LNCaP clone FGC (cell line): ENCODE measurements around the gene WNT11.

ENCODE experiments used
- DNase-seq: peaks from one replicate; pipeline ENCODE4 v3.0.0-alpha.2; 2011; ENCODE audit warnings: low read depth
- H3K4me3 ChIP-seq: 2 replicates; pipeline ENCODE4 v1.5.1; 2011; ENCODE audit warnings: mild to moderate bottlenecking, low read depth, low read length, control low read depth
- CTCF ChIP-seq: IDR thresholded peaks from 2 replicates; pipeline ENCODE4 v1.5.1; 2012; ENCODE audit warnings: mild to moderate bottlenecking; ENCODE audit not compliant: control insufficient read depth, insufficient read depth; ENCODE audit errors: extremely low read depth

The WNT11 gene

GRCh38 chr11:76228875-76229149, 22.5 kb upstream of the WNT11 start:
- TF ChIP-seq CTCF = no peak
- DNase-seq = no peak

GRCh38 chr11:76228071-76228874, 22.0 kb upstream of the WNT11 start:
- no peak for TF ChIP-seq CTCF
- no peak for DNase-seq
- no peak overlapping the region for H3K4me3 ChIP-seq

More at GRCh38 chr11:76228875-76229149, 22.5 kb upstream of the WNT11 start:
- H3K4me3 ChIP-seq = no peak overlapping the region

DNA sequence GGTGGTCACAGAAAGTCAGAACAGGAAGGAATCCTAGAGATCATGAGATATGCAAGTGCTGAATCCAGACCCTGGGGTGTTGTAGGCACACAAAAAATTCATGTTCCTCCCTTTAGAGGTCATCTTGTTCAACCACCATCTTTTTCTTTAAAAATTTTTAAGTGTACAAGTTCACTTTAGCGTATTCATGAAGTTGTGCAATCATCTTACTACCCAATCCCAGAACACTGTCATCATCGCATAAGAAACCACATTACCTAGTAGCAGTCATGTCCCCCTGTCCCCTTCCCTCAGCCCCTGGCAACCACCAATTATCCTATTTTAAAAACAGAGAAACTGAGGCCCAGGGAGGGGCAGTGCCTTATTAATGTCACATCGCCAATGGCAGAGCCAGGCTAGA, 20.3 kb upstream of the WNT11 start:
- TF ChIP-seq CTCF = no peak
- DNase-seq = no peak
- H3K4me3 ChIP-seq = no peak overlapping the region

GRCh38 chr11:76225122-76225611, 18.9 kb upstream of the WNT11 start:
- no peak for TF ChIP-seq CTCF
- no peak overlapping the region for H3K4me3 ChIP-seq
- no peak for DNase-seq

- no peak for TF ChIP-seq CTCF
- no peak overlapping the region for H3K4me3 ChIP-seq
- no peak for DNase-seq
Observed at GRCh38 chr11:76224461-76225121, 18.3 kb upstream of the WNT11 start.

GRCh38 chr11:76221365-76221764, 15.1 kb upstream of the WNT11 start:
- TF ChIP-seq CTCF = no peak
- H3K4me3 ChIP-seq = no peak overlapping the region
- DNase-seq = no peak

GRCh38 chr11:76219243-76219642, 12.9 kb upstream of the WNT11 start:
- H3K4me3 ChIP-seq = no peak overlapping the region
- no peak for TF ChIP-seq CTCF
- no peak for DNase-seq
